Suppressor macrophage treated with lipopolysaccharide for 1 hour (primary cell): ENCODE data around the gene NUP155.
"Not testable (repeated sequence)": the region's sequence is repeated elsewhere in the genome, so short reads cannot be mapped to it uniquely, and the experiment has no call there.

Experiments used
- DNase-seq, 3 donors: peaks; one replicate each; pipeline ENCODE4 v3.0.0-alpha.2; 2020 to 2022

Gene NUP155

GRCh38 chr5:37275511-37275910 is 95.4 kb downstream of the NUP155 start:
- DNase-seq = no peak

- no peak for DNase-seq
These were observed 98.4 kb downstream of the NUP155 start for GRCh38 chr5:37272511-37272910.

- DNase-seq = not testable (repeated sequence)
These were observed 102.8 kb downstream of the NUP155 start for GRCh38 chr5:37268100-37268499.

- DNase-seq = no peak
These were observed 115.0 kb downstream of the NUP155 start for GRCh38 chr5:37255774-37256358.

- DNase-seq = no peak
These were observed 116.3 kb downstream of the NUP155 start for GRCh38 chr5:37254581-37254980.

- DNase-seq = no peak
These were observed 119.2 kb downstream of the NUP155 start for GRCh38 chr5:37251665-37252064.

GRCh38 chr5:37249815-37250164 is 121.1 kb downstream of the NUP155 start:
- DNase-seq = no peak

GRCh38 chr5:37248970-37249814 is 121.7 kb downstream of the NUP155 start, which contains the start of gene CPLANE1:
Gene CPLANE1 (minus strand): TSS chr5:37249376. CDS start chr5:37247698, 1,678 bp downstream.
- peak; percentile 72 to 90 (median 76) for DNase-seq

GRCh38 chr5:37248421-37248969 is 122.4 kb downstream of the NUP155 start:
- peak in 2 of 3 donors; percentile 7 to 17 for DNase-seq

GRCh38 chr5:37247496-37247895 is 123.4 kb downstream of the NUP155 start:
- no peak for DNase-seq

GRCh38 chr5:37247036-37247435 is 123.9 kb downstream of the NUP155 start:
- no peak for DNase-seq
